ENCODE measurements around the gene EXOC3L1.
A peak's percentile ranks its signal among the peaks of the same experiment; 100 is the strongest.

Gene EXOC3L1
- long read RNA-seq, donor 1, partial matches to known transcripts: 0 of 1 reads
- long read RNA-seq, donor 1, other reads (novel, unspliced or antisense): 0 of 1 reads
- long read RNA-seq, donor 2: 0 reads
- long read RNA-seq, donor 3: 0 reads
- long read RNA-seq, donor 4: 0 reads
- long read RNA-seq, donor 5, partial matches to known transcripts: 0 of 1 reads
- long read RNA-seq, donor 5, other reads (novel, unspliced or antisense): 0 of 1 reads
- long read RNA-seq, donor 6, partial matches to known transcripts: 0 of 2 reads
- long read RNA-seq, donor 6, other reads (novel, unspliced or antisense): 0 of 2 reads
- long read RNA-seq, donor 7: 0 reads
- long read RNA-seq, donor 8: 0 reads

DNA sequence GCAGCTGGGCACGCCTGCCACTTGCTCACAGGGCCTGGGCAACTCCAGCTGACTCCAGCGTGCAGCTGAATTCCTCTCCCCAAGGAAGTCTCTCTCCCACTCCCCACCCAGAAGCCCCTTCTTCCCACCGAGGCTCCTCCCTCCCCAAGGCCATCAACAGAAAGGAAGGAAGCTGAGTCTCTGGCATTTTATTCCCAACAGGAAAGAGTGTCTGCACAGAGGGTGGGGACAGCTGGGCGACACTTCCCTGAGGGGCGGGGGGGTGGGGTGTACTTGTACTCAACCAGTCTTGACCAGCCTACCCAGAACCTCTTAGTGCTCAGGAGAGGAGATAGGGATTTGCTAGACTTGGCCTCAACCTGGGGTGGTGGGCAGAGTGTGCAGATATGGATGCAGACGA lies at the start of gene EXOC3L1:
EXOC3L1 (minus strand) TSS at position 96 of the 400 bp plus-strand sequence. CDS start 460 bp downstream, outside the sequence.
- no peak for DNase-seq

- no peak for DNase-seq
These were observed 49.0 kb upstream of the EXOC3L1 start for GRCh38 chr16:67238806-67239470.

DNA sequence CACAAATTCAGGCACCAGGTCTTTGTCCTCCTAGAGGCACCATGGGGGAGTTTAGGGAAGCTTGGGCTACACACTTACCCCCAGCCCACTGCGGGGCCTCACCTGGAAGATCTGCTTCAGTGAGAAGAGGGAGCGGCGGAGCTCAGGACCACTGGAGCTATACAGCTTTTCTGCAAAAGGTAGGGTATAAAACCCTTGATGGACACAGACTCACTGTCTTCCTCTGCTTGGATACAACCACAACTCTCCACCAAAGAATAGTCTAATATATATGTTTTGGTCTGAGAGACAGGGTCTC lies 48.3 kb upstream of the EXOC3L1 start:
- no peak for DNase-seq

DNA sequence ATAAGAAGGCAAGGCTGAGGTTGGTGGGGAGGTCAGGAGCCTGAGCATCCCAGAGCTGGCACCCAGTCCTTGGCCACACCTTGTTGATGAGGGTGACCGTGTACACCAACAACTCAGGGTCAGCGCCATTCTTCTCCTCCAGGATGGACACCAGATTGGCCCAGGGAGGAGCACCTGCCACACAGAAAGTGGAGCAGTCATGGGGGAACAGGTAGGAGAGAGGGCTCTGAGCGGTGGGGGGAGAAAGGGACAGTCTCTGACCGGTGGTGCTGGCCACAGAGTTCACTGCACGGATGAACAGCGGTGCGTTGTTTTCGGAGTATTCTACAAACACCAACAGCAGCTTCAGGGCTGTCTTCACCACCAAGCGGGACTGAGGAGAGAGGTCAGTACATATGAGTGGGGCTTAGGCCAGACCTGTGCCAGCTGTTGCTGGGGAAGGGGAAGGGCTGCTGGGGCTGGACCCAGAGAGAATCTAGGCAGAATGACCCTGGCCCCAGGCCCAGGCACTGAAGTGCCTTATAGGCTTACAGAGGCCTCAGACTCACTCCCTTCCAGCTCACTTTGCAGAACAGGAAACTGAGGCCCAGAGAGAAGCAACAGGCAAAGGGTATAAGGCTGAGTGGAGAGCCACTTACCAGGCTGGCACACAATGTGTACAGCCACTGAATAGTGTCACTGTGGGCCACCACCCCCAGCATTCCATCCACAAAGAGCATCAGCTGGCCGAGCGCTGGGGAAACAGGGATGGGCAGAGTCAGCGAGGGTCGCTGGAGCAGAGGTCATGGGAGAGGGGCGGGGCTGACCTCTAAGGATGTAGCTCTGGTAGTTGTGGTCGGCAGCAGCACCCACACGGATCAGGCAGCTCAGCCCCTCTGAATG lies 47.7 kb upstream of the EXOC3L1 start:
- no peak for DNase-seq

GRCh38 chr16:67236563-67237395 lies 46.8 kb upstream of the EXOC3L1 start:
- DNase-seq: no peak

- no peak for DNase-seq
These were observed 46.1 kb upstream of the EXOC3L1 start for GRCh38 chr16:67235816-67236562.

DNA sequence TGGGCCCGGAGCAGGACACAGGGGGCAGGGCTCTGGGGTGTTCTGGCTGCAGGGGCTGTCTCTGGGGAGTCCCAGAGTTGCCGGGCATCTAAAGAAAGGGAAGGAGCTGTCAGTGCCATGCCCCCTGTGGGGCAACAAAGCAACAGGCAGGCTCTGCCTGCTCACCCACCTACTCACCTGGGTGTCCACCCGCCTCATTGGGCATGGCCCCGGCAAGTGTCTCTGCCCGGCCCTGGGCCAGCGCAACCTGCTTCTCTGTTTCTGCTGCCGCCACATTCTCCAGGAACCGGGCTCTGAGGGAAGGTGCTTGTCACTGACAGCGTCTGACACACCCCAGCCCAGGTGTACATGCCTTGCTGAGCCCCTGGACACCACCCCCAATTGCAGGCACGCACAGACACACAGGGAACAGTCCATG lies 44.3 kb upstream of the EXOC3L1 start:
- no peak for DNase-seq

DNA sequence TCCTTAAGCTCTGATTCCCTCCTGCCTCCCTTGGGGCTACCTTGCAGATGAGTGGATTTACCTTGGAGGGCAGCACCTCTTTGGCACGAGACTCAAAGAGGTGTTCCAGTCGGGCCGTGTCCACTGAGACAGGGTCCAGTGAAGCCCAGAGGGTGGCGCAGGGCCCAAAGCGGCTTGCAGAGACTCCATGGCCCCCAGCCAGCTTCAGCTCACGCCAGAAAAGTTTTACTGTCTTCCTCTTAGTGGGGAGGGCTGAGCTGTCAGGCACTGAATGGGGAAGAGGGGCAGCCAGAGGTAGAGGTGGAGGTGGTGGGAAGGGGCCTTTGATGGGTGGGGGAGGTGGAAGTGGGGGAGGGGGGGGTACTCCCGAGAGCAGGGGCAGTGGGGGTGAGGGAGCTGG lies 43.7 kb upstream of the EXOC3L1 start:
- no peak for DNase-seq

DNA sequence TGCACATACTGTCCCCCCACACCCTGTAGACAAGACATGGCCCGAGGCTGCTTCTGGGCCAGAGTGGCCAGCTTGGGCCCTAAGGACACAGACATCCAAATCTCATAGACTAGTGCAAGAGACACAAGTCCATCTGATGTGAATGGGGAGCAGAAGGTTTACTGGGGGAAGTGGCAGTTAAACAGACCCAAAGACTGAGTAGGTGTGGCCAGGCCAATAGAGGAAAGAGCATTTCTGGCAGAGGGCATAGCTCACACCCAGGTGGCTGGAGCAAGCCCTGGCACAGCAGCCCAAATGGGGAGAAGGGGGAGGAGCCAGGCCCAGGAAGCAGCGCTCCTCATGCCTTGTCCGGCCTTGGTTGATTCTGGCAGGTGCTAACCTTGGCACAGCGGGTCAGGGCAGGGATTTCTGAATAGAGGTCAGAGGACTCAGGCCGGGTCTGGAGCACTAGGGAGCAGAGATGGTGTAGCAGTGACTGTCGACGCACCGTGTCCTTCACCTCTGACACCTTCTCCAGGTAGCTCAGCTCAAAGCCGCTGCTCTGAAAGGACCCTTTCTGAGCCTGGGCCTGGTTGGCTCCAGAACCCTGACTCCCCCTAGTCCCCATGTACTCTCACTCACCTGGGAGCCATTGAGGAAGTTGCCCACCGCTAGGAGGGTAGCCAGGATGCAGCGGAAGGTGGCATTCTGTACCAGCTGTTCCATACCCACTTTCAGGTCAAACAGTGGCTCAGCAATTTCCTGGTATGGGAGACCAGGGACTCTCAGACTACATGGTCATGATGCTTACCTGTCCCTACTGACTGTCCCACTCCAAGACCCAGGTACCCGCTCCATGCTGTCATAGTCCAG lies 41.1 kb upstream of the EXOC3L1 start:
- DNase-seq: no peak

DNA sequence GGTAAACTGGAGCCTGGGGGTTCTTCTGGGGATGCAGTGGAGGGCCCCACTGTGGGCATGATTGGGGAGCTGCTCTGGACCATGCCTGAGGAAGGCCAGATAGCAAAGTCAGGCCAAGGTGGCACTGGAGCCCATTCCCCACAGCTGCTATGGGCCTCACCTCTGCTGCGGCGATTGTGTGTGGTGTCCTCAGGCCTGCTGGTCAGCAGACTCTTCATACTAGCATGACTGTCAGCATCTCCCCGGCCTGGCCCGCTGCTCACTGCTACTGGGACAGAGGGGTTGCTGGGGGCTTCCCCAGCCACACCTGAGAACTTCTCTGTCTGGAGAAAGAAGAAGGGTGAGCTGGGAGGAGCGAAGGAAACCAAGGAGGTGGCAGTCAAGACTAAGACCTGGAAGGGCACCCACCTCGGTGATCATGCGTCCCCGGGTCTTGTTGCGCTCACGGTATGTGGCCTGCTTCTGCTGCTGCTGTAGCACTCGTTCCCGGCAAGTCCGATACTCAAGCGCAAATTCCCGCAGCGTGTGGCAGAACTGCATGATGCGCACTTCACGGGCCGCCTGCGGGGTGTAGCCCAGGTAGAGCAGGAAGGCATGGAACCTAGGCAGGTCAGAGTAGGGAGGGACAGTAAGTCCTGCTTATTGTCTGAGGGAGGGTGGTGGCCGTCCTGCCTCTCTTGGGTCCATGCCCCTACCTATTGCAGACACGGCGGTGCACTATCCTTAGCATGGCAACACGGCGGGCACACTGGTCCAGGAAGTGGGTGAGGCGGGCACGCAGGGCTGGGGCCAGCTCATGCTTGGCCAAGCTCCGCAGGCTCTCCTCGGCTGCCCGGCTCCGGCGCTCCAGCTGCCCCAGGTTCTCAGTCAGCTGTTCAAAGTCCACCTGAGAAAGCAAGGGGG lies 40.2 kb upstream of the EXOC3L1 start:
- DNase-seq: no peak

DNA sequence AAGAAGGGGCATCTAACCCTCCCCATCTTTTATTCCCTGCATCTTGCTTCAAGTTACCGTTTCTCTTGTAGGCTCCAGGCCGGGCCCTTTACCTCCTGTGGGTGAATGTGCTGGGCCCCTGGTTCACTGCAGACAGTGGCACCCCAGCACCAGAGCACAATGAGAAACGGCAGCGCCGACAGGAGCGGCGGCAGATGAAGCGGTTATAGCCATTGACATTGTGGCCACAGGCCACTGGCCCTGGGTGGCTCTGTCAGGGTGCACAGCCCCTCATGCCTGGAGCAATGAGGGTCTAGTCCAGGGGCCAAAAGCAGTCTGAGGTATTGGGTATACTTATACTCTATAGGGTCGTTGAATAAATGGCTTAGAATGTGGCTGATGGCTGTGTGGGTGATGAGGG lies 39.0 kb upstream of the EXOC3L1 start:
- DNase-seq: no peak

- no peak for DNase-seq
These were observed 38.3 kb upstream of the EXOC3L1 start for GRCh38 chr16:67228034-67228785.

DNA sequence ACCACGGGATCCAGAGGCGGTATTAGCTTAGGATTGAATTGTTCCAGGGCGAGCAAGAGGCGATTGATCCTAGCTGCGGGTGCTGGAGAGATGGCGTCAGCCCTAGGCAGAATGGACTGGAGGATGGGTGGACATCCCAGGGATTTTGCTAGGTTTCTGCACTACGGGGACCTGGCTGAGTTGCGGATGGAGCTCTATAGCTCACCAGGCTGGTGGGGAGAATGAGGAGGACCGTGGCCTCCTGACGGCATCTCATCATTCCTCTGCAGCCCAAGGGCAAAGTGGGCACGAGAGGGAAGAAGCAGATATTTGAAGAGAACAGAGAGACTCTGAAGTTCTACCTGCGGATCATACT lies 37.6 kb upstream of the EXOC3L1 start:
- no peak for DNase-seq

GRCh38 chr16:67226804-67227566 lies 37.0 kb upstream of the EXOC3L1 start, which contains the start of gene TMEM208:
TSS of gene TMEM208 (plus strand) at chr16:67227130. CDS start at chr16:67227219, 89 bp downstream.
- peak; percentile 92 for DNase-seq

- no peak for DNase-seq
These were observed 36.4 kb upstream of the EXOC3L1 start for GRCh38 chr16:67226295-67226803.

DNA sequence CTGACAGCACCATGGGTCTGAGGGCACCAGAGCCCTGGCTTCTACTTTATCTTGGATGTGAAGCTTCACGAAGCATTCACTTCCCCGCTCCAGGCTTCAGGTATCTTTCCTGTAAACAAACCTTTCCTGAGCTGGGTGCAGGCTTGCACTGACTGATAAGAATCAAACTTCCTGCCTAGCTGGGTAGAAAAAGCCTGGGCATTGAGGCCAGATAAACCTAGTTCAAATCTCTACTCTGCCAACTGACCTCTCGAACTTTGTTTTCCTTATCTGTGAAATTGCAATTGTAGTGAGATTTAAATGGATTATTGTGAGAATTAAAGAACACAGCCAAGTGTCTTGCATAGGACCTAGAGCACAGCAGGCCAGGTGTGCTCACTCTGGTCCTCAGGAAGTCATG lies 34.1 kb upstream of the EXOC3L1 start:
- no peak for DNase-seq

Measured in right kidney (tissue), 9 donors.